Heart right ventricle (tissue), 16 donors: ENCODE results near the gene UPF3A. TPM values are rescaled to one million over a fixed set of nuclear protein-coding genes. Genes with fewer than 3 reads are reported as not detected.

Source experiments
- ATAC-seq, 8 donors: fragments of 200-7000 bp; cut with Tn5 transposase; one replicate each; pipeline ENCODE4 v1.9.1; 2020; ENCODE audit warnings: mild to moderate bottlenecking in 8 of 8, moderate library complexity in 8 of 8, moderate number of reproducible peaks in 1 of 8
- DNase-seq, 2 donors: peaks; one replicate each; pipeline ENCODE4 v3.0.0-alpha.2; 2020
- H3K27ac ChIP-seq, 10 donors: fragments of 200-600 bp; sonication (generic) in 2 of 10; one replicate each; pipeline versions ENCODE4 v1.5.0 to v1.8.0; 2020 to 2022; ENCODE audit warnings: mild to moderate bottlenecking in 3 of 10
- H3K27me3 ChIP-seq, 7 donors: fragments of 200-600 bp; one replicate each; pipeline ENCODE4 v1.8.0; 2021 to 2022; ENCODE audit warnings: mild to moderate bottlenecking in 2 of 7
- H3K36me3 ChIP-seq, 9 donors: fragments of 200-600 bp; sonication (generic) in 1 of 9; one replicate each; pipeline versions ENCODE4 v1.5.0 to v1.8.0; 2020 to 2022; ENCODE audit warnings: mild to moderate bottlenecking in 2 of 9
- H3K4me1 ChIP-seq, 9 donors: fragments of 200-600 bp; sonication (generic) in 1 of 9; one replicate each; pipeline versions ENCODE4 v1.5.0 to v1.8.0; 2020 to 2022; ENCODE audit warnings: mild to moderate bottlenecking in 4 of 9
- H3K4me3 ChIP-seq, 10 donors: fragments of 200-600 bp; sonication (generic) in 2 of 10; one replicate each; pipeline versions ENCODE4 v1.5.0 to v1.8.0; 2020 to 2022; ENCODE audit warnings: mild to moderate bottlenecking in 7 of 10, moderate library complexity in 2 of 10
- H3K9me3 ChIP-seq, 11 donors: fragments of 200-600 bp in 10 of 11; sonication (generic) in 2 of 11; one replicate each; pipeline versions ENCODE4 v1.5.0 to v1.8.0; 2013 to 2022; ENCODE audit warnings: mild to moderate bottlenecking in 2 of 11, control low read depth in 1 of 11, moderate library complexity in 1 of 11
- CTCF ChIP-seq, 9 donors: fragments of 200-600 bp; sonication (generic) in 2 of 9; IDR thresholded peaks; one replicate each; pipeline versions ENCODE4 v1.5.0 to v1.8.0; 2021 to 2022; ENCODE audit warnings: antibody characterized with exemption in 9 of 9, mild to moderate bottlenecking in 5 of 9, moderate library complexity in 1 of 9
- WGBS, 2 donors: extraction: QIAGEN DNeasy Blood & Tissue Kit; methylation state at CpG; one replicate each; pipeline ENCODE4 v1.1.7; 2013; ENCODE audit warnings: inconsistent platforms in 1 of 2; 5-methylcytosine and 5-hydroxymethylcytosine counted together
- intact Hi-C, 10 donors: fragments of 100-400 bp; cut with DNase I; formaldehyde crosslinking; loops; one replicate each; pipeline versions ENCODE4 v1.11.1 to v1.14.2; 2022
- polyA plus RNA-seq, 2 donors: library from polyadenylated mRNA; stranded (reverse); fragments of 200-250 nt; gene quantifications; one replicate each; pipeline ENCODE4 v1.2.3, GENCODE V29; 2013
- total RNA-seq, 10 donors: library from RNA; stranded (reverse); fragmentation: NEBNext Ultra II Directional in 3 of 10; extraction: Animal tissue kit (Norgen Biotek cat#: 25700) in 3 of 10; gene quantifications; one replicate each; pipeline versions ENCODE4 v1.2.1 to v1.2.4, GENCODE V29; 2021 to 2023
- donor health status: Arrhythmogenic right ventricular cardiomyopathy.
- donor health status: ischemic (EF 13 %, LVEDD 7.1; RV severe dilation, severe dysfunction).
- donor health status: healthy with polysubstance abuse.
- donor health status: DM: no; HTN: yes; CAD: no.
- donor health status: DM: no; HTN: no; CAD: no.
- donor health status: ischemic (EF 25% LVEDD 6.9; RV normal size, moderate dysfunction).
- donor health status: ischemic (EF 25% LVEDD 5.7; RV mildly dilated, moderate dysfunction).
- donor health status: healthy.
- donor health status: DM: yes; HTN: yes; CAD: no.
- donor health status: Ischemic cardiomyopathy.
- donor health status: ischemic (EF 35%, LVEDD 5.7; RV mildly dilated, moderate dysfunction).
- donor health status: nonischemic (EF 11% LVEDD 7.7; RV severe dilation, severe dysfunction).
- donor health status: DM: yes; HTN: yes; CAD: no.
- donor health status: PGD.
- donor health status: ischemic (EF 29% LVEDD 5.4; RV normal size, mild dysfunction).
- donor health status: nonischemic (EF 23%, LVEDD 6.1; RV moderate dilation, normal function).

The UPF3A gene
- total and polyA plus RNA-seq, 12 donors, result 16.6 to 105 (median 20.4) TPM

GRCh38 chr13:114241918-114242317, 39.5 kb upstream of the UPF3A start:
- Histone ChIP-seq H3K4me1 (no peaks in the 10 kb centered on the region), H3K9me3 (no peaks in the 10 kb centered on the region), H3K27ac (no peak overlapping the region), H3K27me3 (no peaks in the 10 kb centered on the region), H3K4me3 (no peak overlapping the region), H3K36me3 (peaks cover 0 to 100% (median 81%) of the 10 kb centered on the region in 9 donors)
- TF ChIP-seq CTCF (IDR thresholded peaks at IDR 0.05), result no peak
- intact Hi-C loops, result no loop called here
- ATAC-seq (no peak), DNase-seq (no peak)
- 91 to 96% methylated on average over 6 of the region's 6 CpGs for WGBS, 2 donors

GRCh38 chr13:114243971-114244370, 37.4 kb upstream of the UPF3A start:
- intact Hi-C loops, result no loop called here
- WGBS, 2 donors, result 92 to 96% methylated on average over 3 of the region's 3 CpGs

DNA sequence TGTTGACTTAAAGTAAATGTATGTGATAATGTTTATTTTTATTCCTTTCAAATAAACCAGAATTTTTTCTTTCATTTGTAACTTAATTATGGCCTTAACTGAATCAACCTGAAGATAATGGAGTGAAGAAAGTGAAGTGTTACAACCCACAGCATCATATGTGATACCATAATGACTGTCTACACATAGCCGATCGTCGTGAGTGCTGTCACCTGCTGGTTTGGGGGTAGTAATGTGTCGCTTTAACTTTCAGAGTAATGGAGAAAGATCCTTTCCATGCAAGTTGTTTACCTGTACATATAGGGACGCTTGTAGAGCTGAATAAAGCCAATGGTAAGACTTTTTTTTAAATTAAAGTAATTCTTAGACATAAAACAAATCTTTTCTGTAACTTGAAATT, 36.8 kb upstream of the UPF3A start:
- intact Hi-C loops, result no loop called here
- Histone ChIP-seq H3K36me3 (peaks cover 0 to 100% (median 87%) of the 10 kb centered on the region in 9 donors), H3K4me1 (no peaks in the 10 kb centered on the region), H3K27me3 (no peaks in the 10 kb centered on the region), H3K27ac (no peak overlapping the region), H3K9me3 (no peaks in the 10 kb centered on the region), H3K4me3 (no peak overlapping the region)
- no peak for TF ChIP-seq CTCF (IDR thresholded peaks at IDR 0.05)
- DNase-seq, result no peak
- WGBS, 2 donors, result 75 to 86% methylated on average over 5 of the region's 5 CpGs
- ATAC-seq, result no peak

More at GRCh38 chr13:114243971-114244370, 37.4 kb upstream of the UPF3A start:
- Histone ChIP-seq H3K4me1 (no peaks in the 10 kb centered on the region), H3K36me3 (peaks cover 0 to 100% (median 87%) of the 10 kb centered on the region in 9 donors), H3K9me3 (no peaks in the 10 kb centered on the region), H3K27me3 (no peaks in the 10 kb centered on the region), H3K4me3 (no peak overlapping the region), H3K27ac (no peak overlapping the region)
- ATAC-seq (no peak), DNase-seq (no peak)
- TF ChIP-seq CTCF (IDR thresholded peaks at IDR 0.05), result no peak

- ATAC-seq (no peak), DNase-seq (no peak)
- intact Hi-C loops, result no loop called here
- Histone ChIP-seq H3K27me3 (no peaks in the 10 kb centered on the region), H3K4me3 (no peak overlapping the region), H3K9me3 (no peaks in the 10 kb centered on the region), H3K27ac (no peak overlapping the region), H3K36me3 (peaks cover 0 to 100% (median 71%) of the 10 kb centered on the region in 9 donors), H3K4me1 (no peaks in the 10 kb centered on the region)
- 81 to 90% methylated on average over 3 of the region's 3 CpGs for WGBS, 2 donors
- no peak for TF ChIP-seq CTCF (IDR thresholded peaks at IDR 0.05)
Observed at GRCh38 chr13:114248011-114248410, 33.4 kb upstream of the UPF3A start.
